COLO668 (cell line): ENCODE measurements around the gene CCDC85B.

Experiments
- DNase-seq: peaks from one replicate; lab custom pipeline; 2025; ENCODE audit not compliant: unreplicated experiment; lab: John Stamatoyannopoulos, UW

Gene CCDC85B

GRCh38 chr11:65857500-65857852 is 33.0 kb upstream of the CCDC85B start:
- peak; percentile 83 for DNase-seq

GRCh38 chr11:65857853-65858680 is 32.4 kb upstream of the CCDC85B start, which contains the start of gene CFL1:
TSS of gene CFL1 (minus strand) at chr11:65858180. CDS start at chr11:65858099, 81 bp downstream.
- peak; percentile 99 for DNase-seq

- DNase-seq, result no peak
Measured at GRCh38 chr11:65858681-65859087, 31.8 kb upstream of the CCDC85B start.

GRCh38 chr11:65859095-65859811 is 31.2 kb upstream of the CCDC85B start:
- DNase-seq, result peak; percentile 98

GRCh38 chr11:65859812-65860277 is 30.6 kb upstream of the CCDC85B start:
- peak; percentile 66 for DNase-seq

- peak; percentile 94 for DNase-seq
Measured at GRCh38 chr11:65860278-65861164, 30.0 kb upstream of the CCDC85B start, which contains the start of gene MUS81. TSS of gene MUS81 (plus strand) at chr11:65860433. CDS start at chr11:65860754, 321 bp downstream.

- peak; percentile 44 for DNase-seq
Measured at GRCh38 chr11:65861165-65861505, 29.3 kb upstream of the CCDC85B start.

- no peak for DNase-seq
Measured at GRCh38 chr11:65861533-65862183, 28.8 kb upstream of the CCDC85B start.

- no peak for DNase-seq
Measured at GRCh38 chr11:65862191-65862735, 28.2 kb upstream of the CCDC85B start.

- no peak for DNase-seq
Measured at GRCh38 chr11:65862941-65863888, 27.3 kb upstream of the CCDC85B start.

- DNase-seq, result no peak
Measured at GRCh38 chr11:65863889-65864705, 26.4 kb upstream of the CCDC85B start.

- DNase-seq, result no peak
Measured at GRCh38 chr11:65864706-65865471, 25.6 kb upstream of the CCDC85B start.

GRCh38 chr11:65865550-65866172 is 24.8 kb upstream of the CCDC85B start:
- no peak for DNase-seq

- DNase-seq, result no peak
Measured at GRCh38 chr11:65866509-65867283, 23.8 kb upstream of the CCDC85B start.

- DNase-seq, result no peak
Measured at GRCh38 chr11:65867284-65868071, 23.0 kb upstream of the CCDC85B start.
